OCI-LY7 (cell line): Measurements from ENCODE around the gene FBXO31.

Experiments
- EZH2phosphoT487 ChIP-seq: fragments of 200-600 bp; sonication (generic); IDR thresholded peaks from 2 replicates; pipeline ENCODE4 v1.6.1; 2018; ENCODE audit warnings: low read depth, borderline replicate concordance, mild to moderate bottlenecking, mixed run types, antibody characterized with exemption, low read length, moderate library complexity, mixed read lengths
- TF ChIP-seq, protein P1 (sequence below): fragments of 200-600 bp; sonication (generic); conservative IDR thresholded peaks from 2 replicates; pipeline ENCODE4 v1.5.1; 2014; ENCODE audit warnings: mild to moderate bottlenecking, antibody characterized with exemption, low read length, moderate library complexity, mixed read lengths

DNA sequence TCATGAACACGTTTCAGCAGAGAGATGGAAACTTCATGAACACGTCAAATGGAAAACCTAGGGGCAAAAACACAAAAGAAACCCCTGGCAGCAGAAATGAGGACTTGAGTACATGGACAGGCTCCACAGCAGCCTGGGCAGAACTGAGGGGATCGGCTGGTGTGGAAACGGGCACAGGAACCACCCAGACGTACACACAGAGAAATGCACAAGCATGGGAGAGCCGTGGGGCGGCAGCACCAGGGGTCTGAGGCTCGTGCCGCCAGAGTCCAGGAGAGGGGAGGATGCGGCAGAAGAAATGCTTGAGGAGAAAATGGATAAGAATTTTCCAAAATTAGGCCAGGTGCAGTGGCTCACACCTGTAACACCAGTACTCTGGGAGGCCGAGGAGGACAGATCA, 38.5 kb upstream of the FBXO31 start:
- TF ChIP-seq, protein P1, sequence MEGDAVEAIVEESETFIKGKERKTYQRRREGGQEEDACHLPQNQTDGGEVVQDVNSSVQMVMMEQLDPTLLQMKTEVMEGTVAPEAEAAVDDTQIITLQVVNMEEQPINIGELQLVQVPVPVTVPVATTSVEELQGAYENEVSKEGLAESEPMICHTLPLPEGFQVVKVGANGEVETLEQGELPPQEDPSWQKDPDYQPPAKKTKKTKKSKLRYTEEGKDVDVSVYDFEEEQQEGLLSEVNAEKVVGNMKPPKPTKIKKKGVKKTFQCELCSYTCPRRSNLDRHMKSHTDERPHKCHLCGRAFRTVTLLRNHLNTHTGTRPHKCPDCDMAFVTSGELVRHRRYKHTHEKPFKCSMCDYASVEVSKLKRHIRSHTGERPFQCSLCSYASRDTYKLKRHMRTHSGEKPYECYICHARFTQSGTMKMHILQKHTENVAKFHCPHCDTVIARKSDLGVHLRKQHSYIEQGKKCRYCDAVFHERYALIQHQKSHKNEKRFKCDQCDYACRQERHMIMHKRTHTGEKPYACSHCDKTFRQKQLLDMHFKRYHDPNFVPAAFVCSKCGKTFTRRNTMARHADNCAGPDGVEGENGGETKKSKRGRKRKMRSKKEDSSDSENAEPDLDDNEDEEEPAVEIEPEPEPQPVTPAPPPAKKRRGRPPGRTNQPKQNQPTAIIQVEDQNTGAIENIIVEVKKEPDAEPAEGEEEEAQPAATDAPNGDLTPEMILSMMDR: no peak
- no peak for TF ChIP-seq EZH2phosphoT487
